T-helper 9 cell (primary cell): Measurements from ENCODE around the gene SLC25A27.
"Not testable (repeated sequence)": the region's sequence is repeated elsewhere in the genome, so short reads cannot be mapped to it uniquely, and the experiment has no call there.

Experiments used
- DNase-seq: peaks from one replicate; pipeline ENCODE4 v3.0.0-alpha.2; 2020
- total RNA-seq, 2 donors: gene quantifications; one replicate each; lab custom pipeline; 2026; lab: John Stamatoyannopoulos, UW

SLC25A27 gene
- total RNA-seq: 0.49 to 0.72 reads per million in 2 donors

- DNase-seq: peak; percentile 53
Measured at GRCh38 chr6:46652603-46653438, at the start of gene SLC25A27, which contains the start of gene CYP39A1. Gene SLC25A27 (plus strand): TSS chr6:46652975. CDS start chr6:46653193, 218 bp downstream. Gene CYP39A1 (minus strand): TSS chr6:46652818. CDS start chr6:46652582, 236 bp downstream.

DNA sequence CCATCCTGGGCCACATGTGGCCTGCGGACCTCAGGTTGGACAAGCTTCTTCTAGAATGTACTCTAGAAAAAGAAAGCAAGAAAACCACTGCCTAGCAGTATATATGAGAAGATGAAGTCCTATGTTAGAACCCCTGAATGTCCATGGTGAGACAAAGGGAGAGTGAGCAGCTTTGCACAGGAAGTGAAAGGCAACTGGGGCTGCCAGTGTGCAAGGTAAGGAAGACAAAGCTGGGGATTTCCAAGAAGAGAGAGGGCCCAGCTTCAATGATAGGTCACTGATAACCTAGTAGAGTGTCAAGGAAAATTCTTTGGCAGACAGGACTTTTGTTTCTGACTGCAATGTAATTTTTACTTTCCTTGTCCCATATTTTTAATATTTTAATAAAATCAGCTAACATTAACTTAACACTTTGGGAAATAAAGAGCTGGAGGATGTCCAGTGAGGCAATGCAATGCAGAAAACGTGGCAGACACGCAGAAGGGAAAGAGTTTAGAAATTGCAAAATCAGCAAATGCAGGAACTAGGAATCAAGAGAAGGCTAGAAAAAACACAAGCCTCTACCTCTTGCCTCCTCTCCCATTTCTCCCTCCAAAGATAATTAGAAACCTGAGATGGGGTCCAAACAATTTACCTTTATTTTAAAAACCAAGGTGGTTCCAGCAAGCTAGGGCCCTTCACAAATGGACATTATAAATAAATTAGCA, 47.5 kb upstream of the SLC25A27 start:
- DNase-seq: no peak

DNA sequence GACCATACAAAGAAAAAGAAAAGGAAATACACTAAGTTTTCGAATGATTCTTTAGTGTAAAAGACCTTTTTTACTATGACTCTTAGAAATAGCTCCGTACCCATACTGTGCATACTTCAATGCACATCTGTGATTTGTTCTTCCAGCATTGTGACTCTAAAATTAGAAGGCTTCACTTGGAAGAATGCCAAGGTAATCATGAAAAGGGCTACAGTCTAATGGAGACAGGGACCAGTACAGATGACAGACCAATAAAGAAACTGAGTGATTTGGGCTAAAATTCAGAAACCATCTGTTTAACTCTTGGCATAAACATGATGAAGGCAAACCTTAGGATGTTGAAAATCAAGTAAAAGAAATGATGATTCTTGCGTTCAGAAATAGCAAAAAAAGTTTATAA, 46.4 kb upstream of the SLC25A27 start:
- no peak for DNase-seq

DNA sequence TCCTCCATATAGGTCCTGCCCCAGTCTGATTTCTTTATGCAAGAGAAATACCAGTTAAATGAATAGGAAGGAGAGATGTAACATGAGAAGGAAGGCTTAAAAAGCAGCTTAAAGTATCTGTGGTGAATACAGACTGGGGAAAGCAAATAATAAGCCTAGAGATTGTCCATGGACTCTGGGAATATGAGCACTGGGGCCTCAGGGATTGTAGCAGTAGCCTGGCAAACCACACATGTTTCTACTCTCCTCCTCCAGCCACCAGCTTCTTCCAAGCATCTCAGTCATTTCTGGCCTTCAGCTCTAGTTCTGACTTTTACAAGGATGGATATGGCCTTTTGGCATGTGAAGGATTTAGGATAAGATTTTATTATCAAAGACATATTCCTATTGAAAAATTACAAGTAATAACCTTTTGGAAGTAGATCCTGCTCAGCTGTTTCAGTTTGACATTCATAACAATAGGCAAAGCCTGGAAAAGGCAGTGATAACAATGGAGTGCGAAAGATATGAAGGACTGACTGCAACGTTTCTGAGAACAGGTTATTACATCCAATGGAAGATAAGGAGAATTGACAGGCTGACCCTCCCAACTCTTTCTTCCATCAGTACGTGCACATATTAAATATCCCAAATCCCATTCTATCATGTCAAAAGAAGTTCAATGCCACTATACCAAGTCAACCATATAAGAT, 41.8 kb upstream of the SLC25A27 start:
- no peak for DNase-seq

DNA sequence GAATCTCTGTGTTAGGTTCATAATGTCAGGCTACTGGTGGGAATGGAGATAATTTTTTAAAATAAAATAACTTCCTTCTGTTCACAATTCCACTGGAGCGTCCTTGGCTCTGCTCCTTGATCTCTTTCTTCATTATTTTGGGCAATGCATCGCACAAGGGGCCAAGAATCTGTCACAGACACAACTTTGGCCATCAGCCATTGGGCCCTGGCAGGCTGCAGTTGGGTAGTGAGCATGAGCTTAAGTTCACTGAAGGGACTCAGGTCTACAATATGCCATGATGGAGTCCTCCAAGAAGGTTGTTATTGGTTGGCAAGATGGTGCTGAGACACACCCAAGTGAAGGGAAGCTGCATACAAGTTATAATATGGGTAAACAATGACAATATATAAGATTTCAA, 40.1 kb upstream of the SLC25A27 start:
- no peak for DNase-seq

GRCh38 chr6:46618726-46619125, 34.0 kb upstream of the SLC25A27 start:
- no peak for DNase-seq

DNA sequence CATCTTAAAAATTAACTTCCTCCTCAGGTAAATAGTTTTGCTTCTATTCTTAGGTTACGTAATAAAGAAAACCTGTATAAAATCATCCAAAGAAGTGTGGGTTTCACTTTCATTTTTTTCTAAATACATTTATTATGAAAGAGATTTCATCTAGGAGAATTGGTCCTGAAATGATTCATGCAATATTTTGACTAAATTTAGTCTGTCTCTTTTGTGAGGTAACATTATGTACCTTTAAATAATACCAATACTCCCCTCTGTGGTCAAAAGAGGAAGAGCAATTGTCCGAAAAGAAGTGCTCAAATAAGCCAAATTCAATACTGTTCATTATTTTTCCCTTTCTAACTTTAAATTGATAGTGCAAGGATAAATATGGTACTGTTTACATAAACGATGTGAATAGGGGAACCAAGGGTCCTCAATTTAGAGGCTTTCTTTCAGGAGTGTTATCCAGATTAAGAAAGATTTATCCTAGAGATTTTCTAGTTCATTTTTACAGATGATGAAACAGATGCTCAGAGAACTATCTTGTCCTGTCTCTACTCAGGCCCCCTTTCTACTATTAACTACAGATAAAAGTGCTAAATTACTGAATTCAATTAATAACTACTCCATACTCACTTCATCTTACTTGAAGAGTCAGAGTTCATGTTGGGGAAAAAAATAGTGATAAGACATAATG, 26.4 kb upstream of the SLC25A27 start:
- DNase-seq: no peak

GRCh38 chr6:46626976-46627375, 25.8 kb upstream of the SLC25A27 start:
- DNase-seq: no peak

GRCh38 chr6:46628498-46628897, 24.3 kb upstream of the SLC25A27 start:
- no peak for DNase-seq

- DNase-seq: no peak
Measured at GRCh38 chr6:46628976-46629375, 23.8 kb upstream of the SLC25A27 start.

DNA sequence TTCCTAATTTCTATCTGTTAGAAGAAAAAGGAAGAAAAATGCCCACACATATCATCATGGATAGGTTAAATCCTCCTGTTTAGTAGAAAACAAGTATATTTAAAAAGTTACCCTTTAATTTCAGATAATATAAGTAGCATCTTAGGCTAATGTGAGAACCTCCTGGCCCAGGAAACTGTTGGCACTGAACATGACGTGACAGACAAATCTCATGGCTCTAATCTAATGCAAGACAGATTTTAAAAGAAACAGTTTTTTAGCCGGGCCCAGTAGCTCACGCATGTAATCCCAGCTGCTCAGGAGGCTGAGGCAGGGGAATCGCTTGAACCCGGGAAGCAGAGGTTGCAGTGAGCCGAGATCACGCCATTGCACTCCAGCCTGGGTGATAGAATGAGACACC, 23.1 kb upstream of the SLC25A27 start:
- no peak for DNase-seq

- no peak for DNase-seq
Measured at GRCh38 chr6:46632053-46632452, 20.7 kb upstream of the SLC25A27 start.

DNA sequence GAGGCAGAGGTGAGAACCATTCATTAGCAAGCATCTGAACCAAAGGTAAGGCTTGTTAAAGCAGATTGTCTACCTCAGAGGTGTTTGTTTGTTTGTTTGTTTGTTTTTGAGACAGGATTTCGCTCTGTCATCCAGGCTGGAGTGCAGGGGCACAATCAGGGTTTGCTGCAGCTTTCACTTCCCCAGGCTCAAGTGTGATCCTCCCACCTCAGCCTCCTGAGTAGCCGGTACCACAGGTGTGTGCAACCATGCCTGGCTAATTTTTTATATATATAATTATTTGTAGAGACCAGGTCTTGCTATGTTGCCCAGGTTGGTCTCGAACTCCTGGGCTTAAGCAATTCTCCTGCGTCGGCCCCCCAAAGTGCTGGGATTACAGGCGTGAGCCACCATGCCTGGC, 17.3 kb upstream of the SLC25A27 start:
- no peak for DNase-seq

DNA sequence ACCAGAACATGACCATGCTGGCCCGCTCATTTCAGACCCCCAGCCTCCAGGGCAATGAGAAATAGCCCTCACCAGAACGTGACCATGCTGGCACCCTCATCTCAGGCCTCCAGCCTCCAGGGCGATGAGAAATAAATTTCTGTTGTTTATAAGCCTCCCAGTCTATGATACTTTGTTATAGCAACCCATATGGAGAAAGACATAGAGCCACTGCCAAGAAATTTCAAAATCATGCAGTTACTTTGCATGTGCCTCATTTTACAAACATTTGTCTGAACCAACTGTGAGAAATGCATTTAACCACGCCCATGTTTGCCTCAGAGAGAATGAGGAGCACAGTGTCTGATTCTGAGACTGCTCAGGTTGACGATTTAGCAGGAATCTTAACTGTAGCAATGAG, 15.6 kb upstream of the SLC25A27 start:
- no peak for DNase-seq

GRCh38 chr6:46637933-46638332, 14.8 kb upstream of the SLC25A27 start:
- no peak for DNase-seq

GRCh38 chr6:46638650-46639049, 14.1 kb upstream of the SLC25A27 start:
- DNase-seq: no peak

GRCh38 chr6:46642928-46643751, 9.6 kb upstream of the SLC25A27 start:
- no peak for DNase-seq

- no peak for DNase-seq
Measured at GRCh38 chr6:46645265-46645664, 7.5 kb upstream of the SLC25A27 start.

- DNase-seq: not testable (repeated sequence)
Measured at GRCh38 chr6:46648108-46648507, 4.7 kb upstream of the SLC25A27 start.

GRCh38 chr6:46648869-46649492, 3.8 kb upstream of the SLC25A27 start:
- no peak for DNase-seq

DNA sequence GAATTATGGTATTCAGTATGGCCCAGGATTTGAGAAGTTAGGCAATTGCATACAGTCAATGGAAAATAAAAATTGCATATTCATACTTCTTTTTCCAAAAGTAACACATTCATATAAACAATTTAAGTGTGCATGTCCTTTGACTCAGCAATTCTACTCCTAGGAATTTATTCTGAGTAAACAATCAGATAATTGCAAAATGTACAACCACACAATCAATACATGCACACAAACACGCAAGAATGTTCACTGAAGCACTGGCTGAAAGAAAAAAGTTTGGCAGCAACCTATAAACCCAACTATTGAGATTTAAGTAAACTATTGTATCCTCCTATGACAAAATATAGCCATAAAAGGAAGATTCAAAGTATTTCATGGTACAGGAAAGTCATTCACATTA, 1.8 kb upstream of the SLC25A27 start:
- no peak for DNase-seq
